Vagina (tissue), 2 donors: ENCODE results near the gene GFI1B. TPM values are rescaled to one million over a fixed set of nuclear protein-coding genes. Genes with fewer than 3 reads are reported as not detected.

Source experiments
- DNase-seq, 2 donors: peaks; one replicate each; pipeline ENCODE4 v3.0.0-alpha.2; 2017; ENCODE audit errors: extremely low spot score in 2 of 2
- H3K27ac ChIP-seq: fragments of 200-600 bp; sonication (generic); one replicate; pipeline ENCODE4 v1.5.1; 2019
- H3K27me3 ChIP-seq: fragments of 200-600 bp; sonication (generic); one replicate; pipeline ENCODE4 v1.5.1; 2019
- H3K36me3 ChIP-seq, 2 donors: fragments of 200-600 bp; sonication (generic); one replicate each; pipeline ENCODE4 v1.5.1; 2017 to 2019
- H3K4me1 ChIP-seq: fragments of 200-600 bp; sonication (generic); one replicate; pipeline ENCODE4 v1.5.1; 2019
- H3K4me3 ChIP-seq, 2 donors: fragments of 200-600 bp; sonication (generic); 1 replicate in 1 of 2; 2 replicates in 1 of 2; pipeline ENCODE4 v1.5.1; 2016 to 2019
- H3K9me3 ChIP-seq: fragments of 200-600 bp; sonication (generic); one replicate; pipeline ENCODE4 v1.5.1; 2019
- CTCF ChIP-seq, 3 experiments: fragments of 450-650 bp in 2 of 3; fragments of 200-600 bp in 1 of 3; sonication (generic) in 1 of 3; IDR thresholded peaks; one replicate each; pipeline ENCODE4 v1.5.1; 2017 to 2019; ENCODE audit warnings: antibody characterized with exemption in 3 of 3, mild to moderate bottlenecking in 2 of 3, moderate library complexity in 2 of 3
- POLR2A ChIP-seq, 2 donors: fragments of 450-650 bp; IDR thresholded peaks; one replicate each; pipeline ENCODE4 v1.6.1; 2017; ENCODE audit warnings: antibody characterized with exemption in 2 of 2, mild to moderate bottlenecking in 2 of 2, moderate library complexity in 2 of 2
- POLR2AphosphoS5 ChIP-seq, 2 donors: sonication (generic); formaldehyde crosslinking; IDR thresholded peaks; one replicate each; pipeline ENCODE4 v1.9.0; 2017; ENCODE audit warnings: antibody characterized with exemption in 2 of 2, mild to moderate bottlenecking in 2 of 2, low read depth in 1 of 2; ENCODE audit not compliant: insufficient read depth in 1 of 2
- intact Hi-C: fragments of 100-400 bp; cut with DNase I; formaldehyde crosslinking; loops from one replicate; pipeline ENCODE4 v1.15.1; 2023
- total RNA-seq: library from RNA; depleted of rRNA; stranded (reverse); fragments of >200 nt; gene quantifications from one replicate; pipeline ENCODE4 v1.2.3, GENCODE V29; 2016

GFI1B gene
- total RNA-seq, 1 donor from 2014 or later = not detected

- Histone ChIP-seq H3K9me3 (no peaks in the 10 kb centered on the region), H3K4me1 (peaks cover 32% of the 10 kb centered on the region), H3K27ac (no peak overlapping the region), H3K4me3 (no peak overlapping the region), H3K27me3 (no peaks in the 10 kb centered on the region), H3K36me3 (no peaks in the 10 kb centered on the region)
- intact Hi-C loops = no loop called here
- no peak for TF ChIP-seq POLR2AphosphoS5 (IDR thresholded peaks at IDR 0.05; ENCODE audit: insufficient read depth in 1 of 2, low read depth in 1 of 2)
- TF ChIP-seq CTCF (IDR thresholded peaks at IDR 0.05) = no peak
- TF ChIP-seq POLR2A (IDR thresholded peaks at IDR 0.05) = no peak
- no peak for DNase-seq
These were observed 32.3 kb upstream of the GFI1B start for GRCh38 chr9:132946211-132946610.

GRCh38 chr9:132946631-132947295 is 31.7 kb upstream of the GFI1B start:
- no peak for TF ChIP-seq POLR2AphosphoS5 (IDR thresholded peaks at IDR 0.05; ENCODE audit: insufficient read depth in 1 of 2, low read depth in 1 of 2)
- no peak for TF ChIP-seq CTCF (IDR thresholded peaks at IDR 0.05)
- TF ChIP-seq POLR2A (IDR thresholded peaks at IDR 0.05) = no peak
- no peak for DNase-seq
- H3K9me3 ChIP-seq = no peaks in the 10 kb centered on the region

GRCh38 chr9:132947756-132948155 is 30.7 kb upstream of the GFI1B start:
- Histone ChIP-seq H3K27ac (no peak overlapping the region), H3K4me1 (peaks cover 20% of the 10 kb centered on the region), H3K4me3 (no peak overlapping the region), H3K9me3 (no peaks in the 10 kb centered on the region), H3K36me3 (no peaks in the 10 kb centered on the region), H3K27me3 (no peaks in the 10 kb centered on the region)
- TF ChIP-seq POLR2A (IDR thresholded peaks at IDR 0.05) = no peak
- TF ChIP-seq CTCF (IDR thresholded peaks at IDR 0.05) = no peak
- TF ChIP-seq POLR2AphosphoS5 (IDR thresholded peaks at IDR 0.05; ENCODE audit: insufficient read depth in 1 of 2, low read depth in 1 of 2) = no peak
- DNase-seq = no peak
- intact Hi-C loops = no loop called here

More at GRCh38 chr9:132946631-132947295, 31.7 kb upstream of the GFI1B start:
- Histone ChIP-seq H3K36me3 (no peaks in the 10 kb centered on the region), H3K27me3 (no peaks in the 10 kb centered on the region), H3K4me1 (peaks cover 30% of the 10 kb centered on the region), H3K27ac (no peak overlapping the region), H3K4me3 (no peak overlapping the region)
- intact Hi-C loops = no loop called here

- Histone ChIP-seq H3K4me3 (no peak overlapping the region), H3K27ac (no peak overlapping the region), H3K9me3 (no peaks in the 10 kb centered on the region), H3K36me3 (no peaks in the 10 kb centered on the region), H3K4me1 (peaks cover 12% of the 10 kb centered on the region), H3K27me3 (no peaks in the 10 kb centered on the region)
- TF ChIP-seq POLR2A (IDR thresholded peaks at IDR 0.05) (no peak), CTCF (IDR thresholded peaks at IDR 0.05) (no peak), POLR2AphosphoS5 (IDR thresholded peaks at IDR 0.05; ENCODE audit: insufficient read depth in 1 of 2, low read depth in 1 of 2) (no peak)
- intact Hi-C loops = no loop called here
- no peak for DNase-seq
These were observed 29.9 kb upstream of the GFI1B start for GRCh38 chr9:132948482-132949050.

- TF ChIP-seq POLR2AphosphoS5 (IDR thresholded peaks at IDR 0.05; ENCODE audit: insufficient read depth in 1 of 2, low read depth in 1 of 2) (no peak), POLR2A (IDR thresholded peaks at IDR 0.05) (no peak), CTCF (IDR thresholded peaks at IDR 0.05) (no peak)
- DNase-seq = peak in 1 of 2 donors; percentile 31
- peaks cover 6% of the 10 kb centered on the region for H3K4me1 ChIP-seq
- H3K4me3 ChIP-seq = no peak overlapping the region
- intact Hi-C loops = no loop called here
- no peaks in the 10 kb centered on the region for H3K9me3 ChIP-seq
- H3K27ac ChIP-seq = no peak overlapping the region
- H3K27me3 ChIP-seq = no peaks in the 10 kb centered on the region
- no peaks in the 10 kb centered on the region for H3K36me3 ChIP-seq
These were observed 28.8 kb upstream of the GFI1B start for GRCh38 chr9:132949709-132950108.
